ENCODE measurements around the gene ATL3.

The ATL3 gene

GRCh38 chr11:63612181-63612580, 59.0 kb downstream of the ATL3 start:
- no peak overlapping the region for H3K4me3 ChIP-seq (replicated peaks; ENCODE audit: low read depth, low read length)
- no peak for TF ChIP-seq CTCF (IDR thresholded peaks at IDR 0.05; ENCODE audit: low read length, missing control alignments)
- DNase-seq (ENCODE audit: low read depth), result no peak

GRCh38 chr11:63611395-63611747, 59.8 kb downstream of the ATL3 start:
- no peak overlapping the region for H3K4me3 ChIP-seq (replicated peaks; ENCODE audit: low read depth, low read length)
- no peak for TF ChIP-seq CTCF (IDR thresholded peaks at IDR 0.05; ENCODE audit: low read length, missing control alignments)
- DNase-seq (ENCODE audit: low read depth), result no peak

GRCh38 chr11:63610604-63611394, 60.4 kb downstream of the ATL3 start:
- DNase-seq (ENCODE audit: low read depth), result no peak
- TF ChIP-seq CTCF (IDR thresholded peaks at IDR 0.05; ENCODE audit: low read length, missing control alignments), result no peak
- no peak overlapping the region for H3K4me3 ChIP-seq (replicated peaks; ENCODE audit: low read depth, low read length)

GRCh38 chr11:63609971-63610580, 61.1 kb downstream of the ATL3 start:
- no peak for DNase-seq (ENCODE audit: low read depth)
- H3K4me3 ChIP-seq (replicated peaks; ENCODE audit: low read depth, low read length), result no peak overlapping the region
- TF ChIP-seq CTCF (IDR thresholded peaks at IDR 0.05; ENCODE audit: low read length, missing control alignments), result no peak

- no peak overlapping the region for H3K4me3 ChIP-seq (replicated peaks; ENCODE audit: low read depth, low read length)
- TF ChIP-seq CTCF (IDR thresholded peaks at IDR 0.05; ENCODE audit: low read length, missing control alignments), result no peak
- DNase-seq (ENCODE audit: low read depth), result no peak
These were observed 61.6 kb downstream of the ATL3 start for GRCh38 chr11:63609536-63609935.

GRCh38 chr11:63608353-63609345, 62.5 kb downstream of the ATL3 start:
- peak; percentile 61 for DNase-seq (ENCODE audit: low read depth)
- no peak for TF ChIP-seq CTCF (IDR thresholded peaks at IDR 0.05; ENCODE audit: low read length, missing control alignments)
- no peak overlapping the region for H3K4me3 ChIP-seq (replicated peaks; ENCODE audit: low read depth, low read length)

Measured in fibroblast of pulmonary artery (primary cell).